K562 (cell line): ENCODE results near the gene TARBP2. TPM values are rescaled to one million over a fixed set of nuclear protein-coding genes. Genes with fewer than 3 reads are reported as not detected.

Experiments used
- ATAC-seq: fragments of 200-7000 bp; cut with Tn5 transposase; 3 replicates; pipeline ENCODE4 v1.9.1; 2020; ENCODE audit warnings: moderate library complexity
- BruUV-seq: library from RNA; stranded (reverse); fragments of 400-500 nt; replicated peaks from 2 replicates; lab custom pipeline; 2021; lab: Mats Ljungman, UMichigan
- CTCF ChIA-PET: fragments of 300-600 bp; formaldehyde crosslinking; extraction: SDS; loops from one replicate; lab custom pipeline; 2021; ENCODE audit warnings: low intra/inter-chr PET ratio; lab: Yijun Ruan, JAX
- POLR2A ChIA-PET: fragments of 300-600, 350-650 bp; sonication (Branson Sonifier 250); formaldehyde crosslinking; extraction: SDS; loops from one replicate; lab custom pipeline; 2021; ENCODE audit warnings: antibody characterized with exemption, inconsistent platforms; lab: Yijun Ruan, JAX
- DNase-seq, 4 experiments: peaks; one replicate each; pipeline versions ENCODE4 v3.0.0 to v3.0.0-alpha.2; 2011 to 2018; ENCODE audit warnings: low spot score in 3 of 4, mixed read lengths in 3 of 4; ENCODE audit errors: extremely low read depth in 1 of 4
- FAIRE-seq: peaks from 2 replicates; lab custom pipeline; 2011; peaks lifted over from hg19 to GRCh38; lab: Jason Lieb, UNC
- H2AFZ ChIP-seq: 2 replicates; pipeline ENCODE4 v1.6.0; 2011; ENCODE audit warnings: low read depth, low read length, control low read depth, inconsistent platforms
- H3K27ac ChIP-seq: fragments of 200-600 bp; 3 replicates; pipeline ENCODE4 v1.8.0; 2011; ENCODE audit warnings: low read depth, mild to moderate bottlenecking, control low read depth, inconsistent platforms, low read length, moderate library complexity, mixed read lengths; ENCODE audit errors: extremely low read depth
- H3K27me3 ChIP-seq, 2 experiments: fragments of 300-600 bp in 1 of 2; 2 replicates in 1 of 2; 3 replicates in 1 of 2; pipeline versions ENCODE4 v1.6.0 to v1.8.0; 2011; ENCODE audit warnings: inconsistent platforms in 2 of 2, low read length in 2 of 2, mild to moderate bottlenecking in 1 of 2, mixed read lengths in 1 of 2, moderate library complexity in 1 of 2; ENCODE audit not compliant: control insufficient read depth in 2 of 2, insufficient read depth in 2 of 2
- H3K36me3 ChIP-seq: fragments of 300-600 bp; 3 replicates; pipeline ENCODE4 v1.8.0; 2011; ENCODE audit warnings: mild to moderate bottlenecking, low read length, inconsistent platforms; ENCODE audit not compliant: control insufficient read depth, insufficient read depth
- H3K4me1 ChIP-seq, 2 experiments: fragments of 200-600 bp in 1 of 2; replicated peaks in 1 of 2; 2 replicates in 1 of 2; 3 replicates in 1 of 2; pipeline versions ENCODE4 v1.5.1 to v1.8.0; 2011; ENCODE audit warnings: inconsistent platforms in 2 of 2, low read length in 2 of 2, mild to moderate bottlenecking in 1 of 2, mixed read lengths in 1 of 2, moderate library complexity in 1 of 2; ENCODE audit not compliant: control insufficient read depth in 2 of 2, insufficient read depth in 2 of 2
- H3K4me2 ChIP-seq: 2 replicates; pipeline ENCODE4 v1.6.1; 2011; ENCODE audit warnings: low read length, control low read depth, inconsistent platforms, mixed read lengths; ENCODE audit not compliant: insufficient read depth
- H3K4me3 ChIP-seq: fragments of 200-600 bp; sonication (generic), shearing (Covaris generic); 2 replicates; pipeline ENCODE4 v1.5.1; 2016; ENCODE audit warnings: control low read depth, inconsistent platforms
- H3K79me2 ChIP-seq: fragments of 200-600 bp; 3 replicates; pipeline ENCODE4 v1.8.0; 2011; ENCODE audit warnings: low read length, inconsistent platforms; ENCODE audit not compliant: control insufficient read depth, insufficient read depth
- H3K9ac ChIP-seq, 2 experiments: 2 replicates each; pipeline versions ENCODE4 v1.6.0 to v1.6.1; 2011; ENCODE audit warnings: low read depth in 2 of 2, low read length in 2 of 2, control low read depth in 1 of 2, inconsistent platforms in 1 of 2, mild to moderate bottlenecking in 1 of 2, mixed read lengths in 1 of 2; ENCODE audit not compliant: insufficient read depth in 1 of 2
- H3K9me1 ChIP-seq: one replicate; pipeline ENCODE4 v1.6.0; 2011; ENCODE audit warnings: inconsistent platforms, mild to moderate bottlenecking, low read length, moderate library complexity; ENCODE audit not compliant: control insufficient read depth, insufficient read depth
- H3K9me3 ChIP-seq: replicated peaks from 2 replicates; pipeline ENCODE4 v1.5.1; 2011; ENCODE audit warnings: low read depth, low read length, inconsistent platforms; ENCODE audit not compliant: control insufficient read depth, insufficient read depth
- H4K20me1 ChIP-seq: replicated peaks from 2 replicates; pipeline ENCODE4 v1.6.1; 2011; ENCODE audit warnings: low read length, inconsistent platforms, mixed read lengths; ENCODE audit not compliant: control insufficient read depth, insufficient read depth
- KHSRP ChIP-seq: fragments of 450-650 bp; IDR thresholded peaks from 2 replicates; pipeline ENCODE4 v1.6.1; 2017
- PHF8 ChIP-seq: fragments of 200-600 bp; sonication (generic); IDR thresholded peaks from 2 replicates; pipeline ENCODE4 v1.6.1; 2012; ENCODE audit warnings: mixed run types, mild to moderate bottlenecking, inconsistent platforms, low read length, moderate library complexity, borderline replicate concordance
- POLR2AphosphoS5 ChIP-seq: IDR thresholded peaks from 2 replicates; pipeline ENCODE4 v1.6.1; 2011; ENCODE audit warnings: mild to moderate bottlenecking, low read depth, low read length, moderate library complexity; ENCODE audit not compliant: control insufficient read depth, insufficient read depth
- RBFOX2 ChIP-seq: fragments of 200-400 bp; formaldehyde crosslinking; IDR thresholded peaks from 2 replicates; pipeline ENCODE4 v1.6.1; 2017; ENCODE audit warnings: low read depth, mild to moderate bottlenecking, low read length, moderate library complexity
- RERE ChIP-seq: sonication (generic); formaldehyde crosslinking; IDR thresholded peaks from 2 replicates; pipeline ENCODE4 v1.8.0; 2023; ENCODE audit warnings: missing genetic modification reagents, mild to moderate bottlenecking, borderline replicate concordance
- ZNF347 ChIP-seq: fragments of 450-650 bp; formaldehyde crosslinking; IDR thresholded peaks from 2 replicates; pipeline ENCODE4 v1.4.0; 2020; ENCODE audit warnings: low read depth, mild to moderate bottlenecking, moderate library complexity
- WGBS: fragments of 100-300 bp; shearing (Covaris generic); methylation state at CpG from one replicate; pipeline ENCODE4 v1.1.6; 2016; ENCODE audit warnings: low coverage, mixed read lengths; ENCODE audit not compliant: insufficient coverage; ENCODE audit errors: missing lambda C conversion rate; 5-methylcytosine and 5-hydroxymethylcytosine counted together
- in situ Hi-C: fragments of 300-500 bp; cut with MboI; formaldehyde crosslinking; loops from 4 replicates; pipeline ENCODE4 v1.15.0; 2018; ENCODE audit warnings: inconsistent platforms, mixed read lengths
- intact Hi-C: fragments of 100-400 bp; cut with micrococcal nuclease; formaldehyde crosslinking; loops from 2 replicates; pipeline ENCODE4 v1.14.2; 2022
- polyA plus RNA-seq, 8 experiments: library from polyadenylated mRNA; depleted of rRNA in 4 of 8; stranded (reverse) in 5 of 8; unstranded in 3 of 8; fragments of >200 nt; fragmentation: Nextera tagmentation in 2 of 8; fragmentation: Illumina TruSeq in 1 of 8; extraction: Ambion mirVana in 2 of 8; extraction: Trizol in 1 of 8; gene quantifications; 2 replicates each; pipeline versions ENCODE4 v1.2.1 to v1.2.3, GENCODE V29; 2011 to 2014; ENCODE audit warnings: inconsistent platforms in 1 of 8, missing spikeins in 1 of 8
- total RNA-seq, 7 experiments: library from RNA; depleted of rRNA in 6 of 7; stranded (reverse); fragments of >200 nt in 6 of 7; fragmentation: Illumina TruSeq in 2 of 7; extraction: Trizol in 2 of 7; gene quantifications; 2 replicates each; pipeline versions ENCODE4 v1.2.1 to v1.2.3, GENCODE V29; 2011 to 2021; ENCODE audit warnings: low replicate concordance in 1 of 7

Gene TARBP2
- total and polyA plus RNA-seq, 9 of the 15 experiments (the other 6 are each of a cell fraction or from before 2014, with no cell fraction given): 5.6 to 69.0 (median 44.6) TPM

DNA sequence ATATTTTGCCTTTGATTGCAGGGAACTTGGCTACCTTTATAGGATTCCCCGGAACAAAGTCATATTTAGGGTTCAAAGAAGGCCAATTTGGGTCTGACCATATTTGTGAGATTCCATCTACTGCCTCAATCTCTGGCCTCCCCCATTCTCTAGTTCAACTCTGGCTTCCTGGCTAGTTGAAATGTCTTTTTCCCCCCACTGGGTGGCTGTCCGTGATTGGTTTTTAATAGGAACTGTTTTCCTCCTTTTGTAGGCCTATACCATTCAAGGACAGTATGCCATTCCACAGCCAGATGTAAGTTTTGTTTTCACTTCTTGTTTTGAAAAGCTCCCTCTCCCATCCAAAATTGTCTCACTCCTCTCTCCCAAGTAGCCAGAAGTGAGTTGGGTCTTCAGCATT lies 35.4 kb upstream of the TARBP2 start (continued):
- TF ChIP-seq RERE (CRISPR knock-in tag): no peak
- TF ChIP-seq PHF8: no peak

- H3K4me1 ChIP-seq: peaks cover 0 to 3% of the 10 kb centered on the region in 2 experiments; a peak in 1 of 5 replicates
- POLR2A ChIA-PET: interaction anchor here (1.0 to 8.8 kb wide), 3 partner anchors 8 to 16 kb away, joined by 3 to 87 read pairs (median 18); no protein-coding TSS in a partner anchor
- WGBS: 96% methylated on average over 4 of the region's 4 CpGs
- H3K27ac ChIP-seq: no peak overlapping the region
- in situ Hi-C loops: no loop called here
- DNase-seq: no peak
- no peak overlapping the region for H3K4me2 ChIP-seq
- no TSS peak for BruUV-seq
- intact Hi-C loops: no loop called here
- H3K79me2 ChIP-seq: peaks cover 77% of the 10 kb centered on the region
- no peak overlapping the region for H2AFZ ChIP-seq
- ATAC-seq: no peak
- no peaks in the 10 kb centered on the region for H3K9me1 ChIP-seq
- TF ChIP-seq KHSRP (no peak), RBFOX2 (peak; percentile 40), POLR2AphosphoS5 (peak; percentile 19; the same call in 1 of the 2 replicates), ZNF347 (CRISPR knock-in tag) (no peak)
- TF ChIP-seq, all 486 proteins: peak for 2
- CTCF ChIA-PET: no interaction called here
- no peak for FAIRE-seq
- H3K9me3 ChIP-seq: no peaks in the 10 kb centered on the region
- H3K36me3 ChIP-seq: peaks cover 100% of the 10 kb centered on the region
- H4K20me1 ChIP-seq: peaks cover 21% of the 10 kb centered on the region
- H3K27me3 ChIP-seq: no peaks in the 10 kb centered on the region
- no peak overlapping the region for H3K9ac ChIP-seq
- no peak overlapping the region for H3K4me3 ChIP-seq
These were observed 34.4 kb upstream of the TARBP2 start for GRCh38 chr12:53466640-53467039.
